CD4-positive, alpha-beta T cell treated with Interleukin-17A for 4 hours (primary cell): Measurements from ENCODE around the gene CDK14.

Experiments used
- DNase-seq: peaks from one replicate; pipeline ENCODE4 v3.0.0-alpha.2; 2020; ENCODE audit warnings: mixed read lengths

CDK14 gene

GRCh38 chr7:90817846-90818245 lies 221.7 kb downstream of the CDK14 start:
- no peak for DNase-seq

GRCh38 chr7:90818341-90818740 lies 222.2 kb downstream of the CDK14 start:
- no peak for DNase-seq

DNA sequence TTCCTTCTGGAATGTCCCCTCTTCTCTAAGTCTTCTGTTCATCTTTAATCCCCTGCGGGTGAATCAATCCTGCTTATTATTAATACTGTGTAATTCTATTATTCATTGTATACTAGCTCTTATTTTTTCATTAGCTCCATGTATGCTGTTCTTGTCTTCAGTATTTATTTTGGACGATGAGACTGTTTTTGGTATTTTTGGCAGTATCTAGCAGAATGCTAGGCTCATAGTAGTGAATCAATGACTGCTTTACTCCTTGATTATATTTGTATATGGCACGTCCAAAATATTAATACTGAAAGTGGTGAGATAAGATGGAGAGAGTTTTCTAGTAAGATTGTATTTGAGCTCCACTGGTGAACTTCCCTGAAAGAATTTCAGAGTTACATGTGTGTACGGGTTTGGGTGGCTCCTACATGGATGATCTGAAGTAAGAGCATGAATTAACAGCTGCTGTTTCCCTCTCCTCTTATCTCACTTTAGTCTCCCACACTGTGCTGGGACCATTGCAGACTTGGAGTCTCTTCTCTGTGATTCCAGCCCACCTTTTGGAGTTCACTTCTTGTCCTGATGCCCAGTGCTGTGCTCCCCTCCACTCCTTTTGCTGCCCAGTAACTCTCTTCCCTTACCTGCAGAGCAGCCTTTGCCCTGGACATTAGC lies 226.0 kb downstream of the CDK14 start:
- DNase-seq = no peak

- DNase-seq = no peak
Observed at GRCh38 chr7:90824386-90825307, 228.5 kb downstream of the CDK14 start.

- no peak for DNase-seq
Observed at GRCh38 chr7:90825779-90826178, 229.7 kb downstream of the CDK14 start.

DNA sequence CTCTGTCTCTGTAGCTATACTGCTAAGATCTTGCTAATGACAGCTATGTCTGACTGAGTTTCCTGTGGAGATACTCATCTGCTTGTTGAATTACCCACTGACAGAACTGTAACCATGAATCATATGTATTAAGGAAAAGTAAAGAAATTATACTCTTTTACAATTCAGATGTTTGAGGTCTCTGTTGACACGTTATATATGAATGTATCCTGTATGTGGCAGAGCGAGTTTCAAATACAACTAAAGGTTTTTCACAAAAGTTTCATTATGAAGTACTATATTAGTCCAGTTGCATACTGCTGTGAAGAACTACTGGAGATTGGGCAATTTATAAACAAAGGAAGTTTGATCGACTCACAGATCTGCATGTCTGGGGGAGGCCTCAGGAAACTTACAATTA lies 232.5 kb downstream of the CDK14 start:
- DNase-seq = no peak

DNA sequence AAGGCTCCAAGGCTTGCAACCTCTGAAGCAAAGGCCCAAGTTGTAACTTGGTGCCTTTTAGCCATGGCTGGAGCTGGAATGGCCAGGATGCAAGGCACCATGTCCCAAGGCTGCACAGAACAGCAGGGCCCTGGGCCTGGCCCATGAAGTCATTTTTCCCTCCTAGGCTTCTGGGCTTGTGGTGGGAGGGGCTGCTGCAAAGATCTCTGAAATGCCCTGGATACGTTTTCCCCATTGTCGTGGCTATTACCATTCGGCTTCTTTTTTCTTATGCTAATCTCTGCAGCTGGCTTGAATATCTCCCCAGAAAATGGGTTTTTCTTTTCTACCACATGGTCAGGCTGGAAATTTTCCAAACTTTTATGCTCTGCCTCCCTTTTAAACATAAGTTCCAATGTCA lies 234.2 kb downstream of the CDK14 start:
- DNase-seq = no peak

DNA sequence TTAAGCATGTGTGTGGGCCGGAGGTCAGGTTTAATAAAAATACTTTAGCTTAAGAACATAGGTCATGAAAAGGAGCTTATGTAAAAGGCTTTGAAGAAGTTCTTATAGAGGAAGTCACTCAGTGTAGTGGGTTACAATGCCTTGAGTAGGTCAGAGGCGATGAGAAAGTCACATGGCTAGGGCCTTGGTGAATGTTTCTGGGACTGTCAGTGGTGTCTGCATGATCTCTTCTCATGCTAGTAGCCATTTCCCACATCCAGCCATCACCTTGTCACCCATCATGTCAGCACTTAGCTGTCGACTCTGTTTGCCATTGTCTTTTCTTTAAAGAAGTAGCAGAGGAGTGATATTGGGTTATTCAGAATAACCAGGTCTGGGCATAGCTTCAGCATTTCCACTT lies 236.6 kb downstream of the CDK14 start:
- DNase-seq = no peak

GRCh38 chr7:90833443-90833842 lies 237.3 kb downstream of the CDK14 start:
- no peak for DNase-seq

- DNase-seq = no peak
Observed at GRCh38 chr7:90834771-90835170, 238.7 kb downstream of the CDK14 start.

- no peak for DNase-seq
Observed at GRCh38 chr7:90835861-90836260, 239.7 kb downstream of the CDK14 start.

- DNase-seq = no peak
Observed at GRCh38 chr7:90836937-90837336, 240.8 kb downstream of the CDK14 start.

GRCh38 chr7:90838799-90839198 lies 242.7 kb downstream of the CDK14 start:
- DNase-seq = no peak

GRCh38 chr7:90839316-90839715 lies 243.2 kb downstream of the CDK14 start:
- DNase-seq = no peak

DNA sequence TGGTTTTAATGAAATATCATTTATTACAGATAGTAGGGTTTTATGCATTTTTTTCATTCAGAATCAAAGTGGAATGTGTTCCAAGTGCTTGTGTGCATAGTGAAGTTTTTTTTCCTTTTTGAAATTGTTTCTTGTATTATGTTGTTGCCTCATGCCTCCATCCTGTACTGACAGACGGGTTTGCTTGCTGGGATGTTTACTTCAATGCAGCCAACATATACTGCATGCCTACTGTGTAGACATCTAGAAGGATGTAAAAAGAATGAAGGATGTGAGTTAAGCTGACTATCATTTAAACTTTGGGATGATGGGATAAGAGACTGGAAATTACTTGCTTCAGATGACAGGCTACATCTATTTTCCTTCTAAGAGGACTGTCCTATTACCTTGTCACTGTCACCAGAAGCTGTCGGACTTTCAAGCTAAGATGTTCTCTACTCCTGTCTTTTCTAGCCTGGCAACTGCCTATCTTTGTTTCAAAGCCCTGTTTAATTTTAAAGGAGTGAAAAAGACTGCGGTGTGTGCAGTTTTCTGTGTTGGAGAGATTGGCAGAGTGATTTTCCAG lies 243.7 kb downstream of the CDK14 start:
- DNase-seq = no peak

GRCh38 chr7:90841759-90842429 lies 245.8 kb downstream of the CDK14 start:
- no peak for DNase-seq

GRCh38 chr7:90842430-90842788 lies 246.3 kb downstream of the CDK14 start:
- no peak for DNase-seq

- no peak for DNase-seq
Observed at GRCh38 chr7:90843472-90843871, 247.4 kb downstream of the CDK14 start.

DNA sequence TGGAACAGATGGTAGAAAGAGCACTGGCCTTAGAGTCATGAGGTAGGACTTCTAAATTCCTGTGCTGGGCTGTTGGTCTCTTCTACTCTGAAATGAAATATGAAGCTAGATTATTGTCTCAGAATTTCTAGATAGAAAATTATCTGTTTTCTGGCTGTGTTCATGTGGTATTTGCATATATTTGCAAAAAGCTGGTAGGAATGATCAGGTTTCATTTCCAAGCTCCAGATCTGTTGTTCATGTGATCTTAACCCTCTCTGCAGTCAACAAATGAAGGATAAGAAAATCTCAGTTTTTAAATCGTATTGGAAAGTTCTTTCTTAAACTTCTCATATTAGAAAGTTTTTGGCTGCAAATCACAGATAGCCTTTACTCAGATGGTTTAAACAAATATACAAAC lies 248.3 kb downstream of the CDK14 start:
- no peak for DNase-seq

- DNase-seq = no peak
Observed at GRCh38 chr7:90846192-90846591, 250.1 kb downstream of the CDK14 start.

- no peak for DNase-seq
Observed at GRCh38 chr7:90850066-90850465, 253.9 kb downstream of the CDK14 start.

DNA sequence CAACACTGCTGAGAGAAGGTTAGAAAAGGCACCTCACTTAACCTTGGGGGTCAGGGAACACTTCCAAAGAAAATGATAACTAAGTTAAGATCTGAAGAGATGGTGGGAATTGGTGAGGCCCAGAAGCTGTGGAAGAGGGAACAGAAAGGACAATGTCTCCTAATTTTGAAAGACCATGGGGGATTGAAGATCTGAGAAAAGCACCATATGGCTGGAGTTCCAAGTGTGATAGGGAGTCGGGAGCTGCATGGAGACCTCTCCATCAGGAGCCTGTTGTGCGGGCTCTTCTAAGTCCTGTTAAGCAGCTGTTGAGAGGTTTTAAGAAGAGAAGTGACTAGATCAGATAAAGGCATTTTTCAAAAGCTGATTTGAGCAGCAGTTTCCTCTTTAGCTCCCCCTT lies 254.3 kb downstream of the CDK14 start:
- no peak for DNase-seq

DNA sequence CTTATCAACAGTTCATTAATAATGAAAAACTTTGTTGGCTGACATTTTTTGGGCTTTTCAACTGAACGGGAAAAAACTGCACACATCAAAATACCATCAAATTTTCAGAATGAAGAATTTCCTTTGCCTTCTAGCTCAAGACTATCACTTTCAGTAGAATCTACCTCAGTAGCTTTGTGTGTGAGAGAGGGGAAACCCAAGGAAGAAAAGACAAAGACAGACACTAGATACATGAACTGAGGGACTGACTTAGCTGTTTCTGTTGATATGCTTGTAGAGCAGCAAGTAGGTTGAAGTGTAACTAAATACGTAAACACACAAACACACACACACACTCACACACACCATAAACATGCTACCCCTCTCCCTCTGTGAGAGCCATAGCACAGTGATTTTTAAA lies 257.1 kb downstream of the CDK14 start:
- DNase-seq = no peak
